ENCODE measurements around the gene RNF121. TPM values are rescaled to one million over a fixed set of nuclear protein-coding genes. Genes with fewer than 3 reads are reported as not detected.

RNF121 gene
- total RNA-seq, 1 experiment from 2014 or later, result 56.9 TPM

- no peak overlapping the region for H4K91ac ChIP-seq (ENCODE audit: insufficient read length, low read depth, low read length)
- no peak overlapping the region for H4K5ac ChIP-seq (ENCODE audit: insufficient read length, low read depth, low read length)
- H3K79me2 ChIP-seq (ENCODE audit: insufficient read depth, low read length), result no peaks in the 10 kb centered on the region
- no peak overlapping the region; a peak in 1 of 7 replicates for H3K27ac Mint-ChIP-seq
- no peak overlapping the region for H3K9ac ChIP-seq (ENCODE audit: extremely low read depth, insufficient read length, low read length)
- no peak overlapping the region for H2AK5ac ChIP-seq (ENCODE audit: insufficient read length, low read length)
- no peaks in the 10 kb centered on the region for H3K9me3 ChIP-seq (ENCODE audit: control insufficient read depth, low read depth, low read length)
- H4K20me1 ChIP-seq (ENCODE audit: control insufficient read depth, insufficient read depth, insufficient read length), result no peaks in the 10 kb centered on the region
- H3K36me3 Mint-ChIP-seq (ENCODE audit: insufficient read depth in 1 of 3, low read depth in 3 of 3), result peaks cover 13 to 45% (median 28%) of the 10 kb centered on the region in 3 experiments
- H3K4me1 ChIP-seq (ENCODE audit: insufficient read depth, low read length), result no peaks in the 10 kb centered on the region
- DNase-seq, result no peak
- no peak overlapping the region for H3K23ac ChIP-seq (ENCODE audit: insufficient read length, low read depth, low read length)
- H3K27me3 ChIP-seq (ENCODE audit: insufficient read depth, low read length), result no peaks in the 10 kb centered on the region
- no peak overlapping the region for H2AFZ ChIP-seq (ENCODE audit: low read length)
- H2BK20ac ChIP-seq (ENCODE audit: low read depth, low read length, poor library complexity, severe bottlenecking), result no peak overlapping the region
- TF ChIP-seq CTCF (conservative IDR thresholded peaks at IDR 0.05), result no peak
- H2BK5ac ChIP-seq (ENCODE audit: insufficient read length, low read length), result no peak overlapping the region
- no peaks in the 10 kb centered on the region for H3K27me3 Mint-ChIP-seq (ENCODE audit: low read depth)
- no peak overlapping the region for H3K14ac ChIP-seq (ENCODE audit: insufficient read depth, low read length)
- no peak overlapping the region for H3K4ac ChIP-seq (ENCODE audit: low read depth, low read length)
- H3K27ac ChIP-seq (ENCODE audit: insufficient read length, low read depth, low read length), result no peak overlapping the region
- no peak overlapping the region for H2BK12ac ChIP-seq (ENCODE audit: insufficient read length, low read depth, low read length)
- no peak overlapping the region for H3K56ac ChIP-seq (ENCODE audit: insufficient read length, low read depth, low read length)
- no peak overlapping the region for H4K8ac ChIP-seq (replicated peaks; ENCODE audit: insufficient read length, low read depth, low read length)
- no peak overlapping the region for H3T11ph ChIP-seq (ENCODE audit: low read length)
- no peak overlapping the region for H3K4me3 Mint-ChIP-seq
- H3K23me2 ChIP-seq (ENCODE audit: insufficient read length, low read depth, low read length, poor library complexity, severe bottlenecking), result no peaks in the 10 kb centered on the region
- no peak overlapping the region for H2BK15ac ChIP-seq (ENCODE audit: low read depth, low read length)
- H2BK120ac ChIP-seq (ENCODE audit: low read depth, low read length, poor library complexity, severe bottlenecking), result no peak overlapping the region
- H3K79me1 ChIP-seq (ENCODE audit: insufficient read depth, low read depth, low read length, poor library complexity, severe bottlenecking), result no peaks in the 10 kb centered on the region
- no peak overlapping the region for H3K4me2 ChIP-seq (ENCODE audit: insufficient read depth, insufficient read length, low read length)
- no CpG with 5 or more reads among the region's 2 CpGs for WGBS (ENCODE audit: extremely low coverage, insufficient read length, low lambda C conversion rate)
- H3K4me1 Mint-ChIP-seq, result no peaks in the 10 kb centered on the region
- no peak overlapping the region for H3K18ac ChIP-seq (ENCODE audit: insufficient read length, low read depth, low read length)
- no peaks in the 10 kb centered on the region for H3K9me3 Mint-ChIP-seq
Observed at GRCh38 chr11:71986131-71986530, 57.3 kb downstream of the RNF121 start.

All from H9 (cell line).